ENCODE data around the gene PTPN14.
"Not testable (repeated sequence)": the region's sequence is repeated elsewhere in the genome, so short reads cannot be mapped to it uniquely, and the experiment has no call there.

PTPN14 gene

DNA sequence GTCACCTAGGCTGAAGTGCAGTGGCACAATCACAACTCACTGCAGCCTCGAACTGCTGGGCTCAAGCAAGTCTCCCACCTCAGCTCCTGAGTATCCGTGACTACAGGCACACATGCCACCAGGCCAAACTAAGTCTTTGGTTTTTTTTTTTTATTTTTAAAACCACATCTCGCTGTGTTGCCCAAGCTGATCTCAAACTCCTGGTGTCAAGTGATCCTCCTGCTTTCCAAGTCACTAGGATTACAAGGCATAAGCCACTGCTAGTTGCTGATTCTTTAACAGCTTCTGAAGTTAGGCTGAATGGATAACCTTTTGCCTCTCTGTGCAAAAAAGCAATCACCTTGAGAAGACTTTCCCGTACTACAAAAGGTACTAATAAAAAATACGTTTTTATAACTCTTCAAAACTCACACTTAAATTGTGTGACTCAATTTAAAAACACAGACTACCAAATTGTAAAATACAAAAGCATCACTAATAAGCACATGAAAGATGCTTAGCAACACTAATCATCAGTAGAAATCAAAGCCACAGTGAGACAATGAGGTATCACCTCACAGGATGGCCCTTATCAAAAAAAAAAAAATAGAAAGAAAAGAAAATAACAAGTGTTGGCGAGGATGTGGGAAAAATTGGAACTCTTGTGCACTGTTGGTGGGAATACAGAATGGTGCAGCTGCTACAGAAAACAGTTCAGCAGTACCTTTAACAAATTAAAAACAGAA, 40.3 kb downstream of the PTPN14 start:
- no peak for DNase-seq (ENCODE audit: low read depth)

DNA sequence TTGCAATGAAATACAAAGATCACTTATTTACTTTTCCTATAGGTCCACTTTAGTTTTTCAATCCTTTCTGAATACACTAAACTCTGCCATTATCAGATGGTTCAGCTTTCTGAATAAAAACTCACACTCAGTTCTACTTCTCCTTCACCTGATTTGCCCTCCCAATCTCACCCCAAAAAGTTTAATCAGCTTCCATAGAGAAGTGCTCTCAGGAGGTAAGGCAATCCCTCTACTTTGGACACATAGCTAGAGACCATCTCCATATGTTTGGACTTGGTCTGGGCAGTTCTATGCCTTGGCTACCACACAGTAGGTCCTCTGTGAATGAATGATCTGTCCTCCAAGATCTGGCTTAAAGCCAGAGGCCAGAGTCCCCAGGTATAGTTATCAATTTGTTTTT, 40.9 kb downstream of the PTPN14 start:
- no peak for DNase-seq (ENCODE audit: low read depth)

DNA sequence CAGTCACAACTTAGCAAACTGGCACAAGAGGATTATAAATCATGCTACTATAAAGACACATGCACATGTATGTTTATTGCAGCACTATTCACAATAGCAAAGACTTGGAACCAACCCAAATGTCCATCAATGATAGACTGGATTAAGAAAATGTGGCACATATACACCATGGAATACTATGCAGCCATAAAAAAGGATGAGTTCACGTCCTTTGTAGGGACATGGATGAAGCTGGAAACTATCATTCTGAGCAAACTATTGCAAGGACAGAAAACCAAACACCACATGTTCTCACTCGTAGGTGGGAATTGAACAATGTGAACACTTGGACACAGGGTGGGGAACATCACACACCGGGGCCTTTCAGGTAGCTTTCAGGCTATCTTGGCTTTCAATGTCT, 41.8 kb downstream of the PTPN14 start:
- not testable (repeated sequence) for DNase-seq (ENCODE audit: low read depth)

DNA sequence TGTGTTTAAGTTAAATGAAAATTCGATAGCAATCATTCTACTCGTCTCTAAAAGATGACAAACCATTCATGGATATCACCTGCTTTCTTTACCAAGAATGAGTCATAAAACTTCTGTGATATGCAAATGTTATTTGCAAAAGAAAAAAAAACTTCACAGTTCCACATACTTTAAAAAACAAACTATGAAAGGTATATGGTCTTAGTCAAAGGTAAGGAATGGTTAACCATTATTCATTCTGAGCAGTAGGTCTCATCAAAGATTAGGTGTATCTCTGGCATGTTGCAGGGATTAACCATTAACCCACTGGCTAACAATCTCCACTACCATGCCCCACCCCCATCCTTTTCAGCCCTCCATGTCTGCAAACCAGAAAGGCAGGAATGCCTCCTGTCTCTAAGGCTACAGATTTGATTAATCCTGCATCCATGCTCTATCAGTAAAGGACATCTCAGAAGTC, 44.4 kb downstream of the PTPN14 start:
- DNase-seq (ENCODE audit: low read depth): no peak

DNA sequence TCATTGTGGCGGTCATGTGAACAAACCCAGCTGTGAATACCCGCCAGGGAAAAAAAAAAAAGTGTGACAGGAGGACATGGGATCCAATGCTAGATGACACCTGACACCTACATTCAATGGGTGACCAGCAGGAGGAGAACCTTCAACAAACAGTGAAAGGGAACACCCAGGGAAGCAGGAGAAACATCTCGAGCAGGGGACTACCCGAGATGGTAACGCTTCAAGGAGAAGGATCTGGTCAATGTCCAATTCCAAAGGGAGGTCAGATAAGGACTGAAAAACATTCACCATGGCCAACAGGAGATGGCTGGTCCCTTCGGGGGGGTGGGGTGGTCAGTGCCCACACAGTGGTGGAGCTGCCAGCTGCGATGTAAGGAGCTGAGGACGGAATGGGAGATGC, 46.3 kb downstream of the PTPN14 start:
- no peak for DNase-seq (ENCODE audit: low read depth)

DNA sequence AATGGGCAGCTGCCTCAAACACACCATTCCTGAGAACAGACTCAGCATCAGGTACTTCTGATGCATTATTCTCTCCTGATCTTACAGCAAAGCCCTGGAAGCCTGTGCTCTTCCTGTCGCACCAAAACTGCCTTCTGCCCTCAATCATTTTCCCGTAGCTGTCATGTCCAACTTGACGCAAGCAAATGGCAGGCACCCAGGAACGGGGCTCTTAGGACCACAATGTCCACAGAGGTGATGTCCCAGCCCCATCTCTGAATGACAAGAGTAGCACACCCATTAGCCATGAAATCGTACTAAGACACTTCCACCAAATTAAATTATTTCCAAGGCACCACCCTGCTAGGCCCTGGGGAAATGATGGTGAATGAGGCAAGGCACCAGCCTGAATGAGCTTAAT, 47.1 kb downstream of the PTPN14 start:
- DNase-seq (ENCODE audit: low read depth): no peak

DNA sequence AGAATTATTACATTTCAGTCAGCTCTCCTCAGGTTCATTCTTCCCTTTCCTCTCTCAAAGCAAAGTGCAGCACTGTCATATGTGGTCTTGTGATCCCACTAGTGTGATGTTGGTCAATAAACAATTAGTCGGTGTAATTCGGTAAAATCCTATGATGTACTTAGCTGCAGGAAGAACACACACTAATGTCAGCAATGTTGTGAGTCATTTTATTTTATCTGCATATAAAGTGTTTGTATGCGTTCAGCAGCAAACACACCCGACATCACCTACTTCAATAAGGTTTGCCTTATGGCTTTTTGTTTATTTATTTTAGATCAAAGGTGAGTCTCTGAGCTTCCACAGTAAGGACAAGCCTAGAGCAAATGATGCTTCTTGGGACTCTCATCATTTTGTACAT, 47.8 kb downstream of the PTPN14 start:
- no peak for DNase-seq (ENCODE audit: low read depth)

DNA sequence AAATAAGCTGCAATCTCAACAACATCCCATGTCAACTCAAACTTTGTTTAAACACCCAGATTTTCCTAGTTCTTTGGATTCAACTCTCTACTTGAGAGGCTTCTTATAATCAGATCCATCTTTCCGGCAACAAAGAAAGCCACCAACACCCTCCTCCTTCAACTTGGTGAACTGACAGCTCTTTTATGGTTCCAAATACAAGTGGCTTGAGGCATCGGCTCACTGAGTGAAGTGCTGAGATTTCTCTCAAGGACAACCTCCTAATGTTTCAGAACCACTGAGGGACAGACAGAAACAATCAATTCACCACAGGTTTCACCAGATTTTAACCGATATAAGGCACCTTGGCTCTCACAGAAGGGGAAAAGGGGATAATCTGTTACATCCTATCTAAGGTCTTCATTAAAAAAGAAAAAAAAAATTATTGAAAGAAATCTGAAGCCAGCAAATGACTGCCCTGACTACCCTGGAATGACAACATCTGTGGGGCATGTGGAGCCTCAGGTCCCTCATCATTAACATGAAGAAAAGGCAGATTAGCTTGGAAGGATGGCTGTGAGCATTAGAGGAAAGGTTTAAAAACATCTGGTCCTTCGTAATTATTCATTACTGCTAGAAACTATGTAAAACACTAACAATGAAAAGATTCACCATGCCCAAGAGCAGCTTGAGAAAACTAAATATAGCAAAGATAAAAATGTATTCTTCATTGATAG, 50.9 kb downstream of the PTPN14 start:
- DNase-seq (ENCODE audit: low read depth): no peak

DNA sequence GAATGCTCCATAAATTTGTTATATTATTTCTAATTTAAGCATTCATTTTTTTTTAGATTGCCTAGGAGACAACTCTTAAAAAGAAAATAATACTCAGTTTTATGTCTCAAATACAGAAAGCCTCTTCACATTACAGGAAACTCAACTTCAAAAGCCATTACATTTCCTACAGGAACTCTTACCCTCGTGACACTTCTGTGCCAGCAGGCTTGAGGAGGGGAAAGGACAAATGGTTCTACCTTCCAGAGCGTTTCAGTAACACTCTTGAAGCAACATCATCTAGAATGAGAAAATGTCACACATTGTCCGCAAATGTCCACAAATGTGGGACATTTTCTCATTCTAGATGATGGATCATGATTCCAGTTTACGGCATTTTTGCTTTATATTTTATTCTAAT, 51.7 kb downstream of the PTPN14 start:
- no peak for DNase-seq (ENCODE audit: low read depth)

DNA sequence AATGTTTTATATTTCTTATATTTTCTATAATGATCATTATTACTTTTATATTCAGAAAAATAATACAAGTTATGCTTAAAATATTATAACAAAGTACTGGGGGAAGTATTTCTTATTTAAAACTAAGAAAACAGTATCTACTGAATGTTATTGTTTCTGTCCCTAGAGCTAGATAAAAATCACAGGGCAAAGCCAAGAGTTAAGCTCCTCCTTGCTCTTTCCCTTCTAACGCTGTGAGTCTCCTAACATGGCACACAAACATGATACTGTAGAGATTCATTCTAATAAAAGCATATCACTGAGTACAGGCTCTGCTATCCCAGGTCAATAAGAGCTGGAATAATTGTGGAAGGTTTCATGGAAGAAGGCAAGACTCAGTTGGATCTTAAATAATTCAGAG, 53.4 kb downstream of the PTPN14 start:
- no peak for DNase-seq (ENCODE audit: low read depth)

DNA sequence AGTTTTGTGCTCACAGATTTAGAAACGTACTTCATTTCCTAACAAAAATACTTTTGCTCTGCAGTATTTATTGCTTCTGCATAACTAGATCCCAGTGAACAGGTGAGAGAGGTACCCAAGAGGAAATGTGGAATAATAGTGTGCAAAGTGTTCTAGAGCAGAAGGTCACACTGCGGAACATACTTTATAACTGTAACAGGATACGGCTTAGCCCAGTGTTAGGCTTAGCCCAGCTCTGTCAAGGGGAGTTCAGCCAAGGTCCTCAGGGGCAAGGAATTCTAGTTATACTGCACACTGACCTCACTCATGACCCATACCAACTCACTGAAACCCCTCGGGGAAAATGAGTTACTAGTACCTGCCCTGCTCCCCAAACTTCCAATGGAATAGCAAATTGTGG, 55.3 kb downstream of the PTPN14 start:
- DNase-seq (ENCODE audit: low read depth): no peak

DNA sequence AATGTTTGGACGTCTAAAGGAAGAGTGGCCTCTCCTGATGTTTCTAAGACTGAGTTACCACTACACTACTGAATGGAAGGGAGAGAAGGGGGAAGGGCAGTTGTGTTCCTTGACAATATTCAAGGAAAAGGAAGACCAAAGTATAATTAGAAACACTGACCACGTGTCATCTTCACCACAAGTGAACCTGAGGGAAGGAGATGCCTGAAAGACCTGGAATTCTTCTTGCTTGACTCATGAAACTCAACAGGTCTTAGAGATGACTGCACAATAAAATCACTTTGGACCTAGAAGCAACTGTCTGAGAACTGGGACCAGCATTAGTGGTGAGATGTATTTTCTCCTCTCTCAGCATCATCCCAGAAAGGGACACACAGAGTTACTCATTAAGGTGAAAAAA, 56.7 kb downstream of the PTPN14 start:
- DNase-seq (ENCODE audit: low read depth): no peak

DNA sequence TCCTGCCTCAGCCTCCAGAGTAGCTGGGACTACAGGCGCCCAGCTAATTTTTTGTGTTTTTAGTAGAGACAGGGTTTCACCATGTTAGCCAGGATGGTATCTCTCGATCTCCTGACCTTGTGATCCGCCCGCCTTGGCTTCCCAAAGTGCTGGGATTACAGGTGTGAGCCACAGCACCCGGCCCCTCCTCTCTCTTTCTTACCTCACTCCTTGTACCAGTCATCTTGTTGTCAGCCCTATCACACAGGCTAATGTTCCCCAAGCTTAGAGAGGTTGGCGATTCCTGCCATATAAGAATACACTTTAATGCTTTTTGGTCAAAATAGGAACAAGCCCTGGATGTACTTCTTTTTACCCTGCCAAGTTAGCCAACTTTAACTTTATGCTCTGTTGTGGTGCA, 57.2 kb downstream of the PTPN14 start:
- DNase-seq (ENCODE audit: low read depth): not testable (repeated sequence)

DNA sequence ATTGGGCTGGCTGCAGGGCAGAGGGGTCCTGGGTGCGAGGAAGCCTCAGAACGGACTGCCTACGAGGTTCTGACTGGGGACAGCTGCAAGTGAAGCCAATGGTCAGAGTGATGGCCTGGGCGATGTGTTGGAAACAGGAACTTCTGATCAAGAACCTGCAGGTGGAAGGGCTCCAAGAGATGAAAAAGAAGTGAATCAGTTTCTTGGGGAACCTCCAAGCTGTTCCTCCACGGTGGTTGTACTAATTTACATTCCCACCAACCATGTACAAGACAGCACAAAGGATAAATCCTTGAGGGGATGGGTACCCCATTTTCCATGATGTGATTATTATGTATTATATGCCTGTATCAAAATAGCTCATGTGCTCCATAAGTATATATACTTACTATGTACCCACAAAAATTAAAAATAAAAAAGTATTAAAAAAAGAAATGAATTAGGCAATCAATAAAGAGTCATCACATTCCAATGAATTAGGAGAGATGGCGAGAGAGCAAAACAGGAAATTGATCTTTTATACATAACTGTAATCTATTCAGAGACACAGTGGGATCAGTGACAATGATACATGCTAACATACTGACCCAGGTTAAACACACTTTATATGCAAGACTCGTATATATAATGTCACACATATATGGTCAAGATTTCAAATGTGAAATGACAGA, 58.1 kb downstream of the PTPN14 start:
- DNase-seq (ENCODE audit: low read depth): no peak

DNA sequence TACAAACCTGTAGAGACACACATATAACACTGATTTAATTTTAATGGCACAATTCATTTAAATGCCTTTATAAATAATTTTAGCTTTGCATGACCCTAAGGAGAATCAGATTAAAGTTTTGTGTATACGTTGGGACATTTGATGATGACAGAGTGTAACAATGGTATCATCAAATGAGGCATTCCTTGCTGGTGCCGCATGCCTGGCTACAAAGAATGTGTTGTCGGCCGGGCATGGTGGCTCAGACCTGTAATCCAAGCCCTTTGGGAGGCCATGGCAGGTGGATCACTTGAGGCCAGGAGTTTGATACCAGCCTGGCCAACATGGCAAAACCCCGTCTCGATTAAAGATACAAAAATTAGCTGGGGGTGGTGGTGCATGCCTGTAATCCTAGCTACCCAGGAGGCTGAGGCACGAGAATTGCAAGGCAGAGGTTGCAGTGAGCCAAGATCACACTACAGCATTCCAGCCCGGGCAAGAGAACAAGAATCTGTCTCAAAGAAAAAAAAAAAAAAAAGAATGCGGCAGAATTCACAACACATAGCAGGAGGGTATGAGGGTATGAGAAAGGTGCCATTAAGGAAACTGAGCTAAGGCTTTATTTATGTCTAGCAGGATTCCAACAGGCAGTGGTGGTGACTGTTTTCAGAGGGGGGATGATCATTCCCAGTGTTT, 58.9 kb downstream of the PTPN14 start:
- no peak for DNase-seq (ENCODE audit: low read depth)

DNA sequence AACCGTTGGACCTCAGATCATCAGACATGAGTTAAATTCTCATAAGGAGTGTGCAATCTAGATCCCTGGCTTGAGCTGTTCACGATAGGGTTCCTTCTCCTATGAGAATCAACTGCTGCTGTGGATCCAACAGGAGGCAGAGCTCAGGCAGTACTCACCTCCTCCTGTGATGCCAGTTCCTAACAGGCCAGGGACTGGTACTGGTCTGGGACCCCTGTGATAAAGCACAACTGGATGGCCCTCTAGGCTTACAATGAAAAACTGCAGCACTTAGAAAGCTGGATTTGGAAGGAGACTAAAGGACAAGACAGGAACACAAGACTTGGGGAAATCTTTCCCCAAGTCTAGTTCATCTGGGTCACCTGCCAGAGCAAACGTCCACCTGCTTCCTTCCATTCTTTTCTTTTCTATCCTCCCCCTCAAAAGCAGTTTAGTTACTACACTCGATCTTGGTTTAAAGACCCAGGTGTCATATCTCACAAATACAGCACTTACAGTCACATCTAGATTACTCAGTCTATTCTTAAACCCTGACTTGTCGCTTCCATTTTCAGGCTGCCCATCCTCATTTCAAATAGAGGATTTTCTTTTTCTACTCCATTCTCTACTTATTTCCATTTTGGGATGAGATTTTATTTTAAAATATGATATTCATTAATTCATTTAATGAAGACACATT, 59.8 kb downstream of the PTPN14 start:
- no peak for DNase-seq (ENCODE audit: low read depth)

DNA sequence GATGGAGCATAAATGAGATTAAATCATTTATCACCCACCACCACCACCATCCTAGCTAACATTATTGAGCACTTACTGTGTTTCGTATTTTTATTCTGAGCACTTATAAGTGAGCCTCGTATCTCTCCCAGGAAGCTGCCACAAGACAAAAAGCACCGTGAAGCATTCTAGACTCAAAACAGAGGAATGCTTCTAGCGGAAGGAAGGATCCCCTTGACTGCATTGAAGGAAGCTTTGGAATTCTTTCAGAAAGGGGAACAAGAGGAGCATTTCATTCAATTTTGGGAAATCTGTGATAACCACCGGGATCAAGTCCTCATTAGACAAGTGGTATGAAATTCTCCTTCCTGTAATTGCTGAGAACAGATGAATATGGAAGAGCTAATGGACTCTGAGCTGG, 66.3 kb downstream of the PTPN14 start:
- no peak for DNase-seq (ENCODE audit: low read depth)

DNA sequence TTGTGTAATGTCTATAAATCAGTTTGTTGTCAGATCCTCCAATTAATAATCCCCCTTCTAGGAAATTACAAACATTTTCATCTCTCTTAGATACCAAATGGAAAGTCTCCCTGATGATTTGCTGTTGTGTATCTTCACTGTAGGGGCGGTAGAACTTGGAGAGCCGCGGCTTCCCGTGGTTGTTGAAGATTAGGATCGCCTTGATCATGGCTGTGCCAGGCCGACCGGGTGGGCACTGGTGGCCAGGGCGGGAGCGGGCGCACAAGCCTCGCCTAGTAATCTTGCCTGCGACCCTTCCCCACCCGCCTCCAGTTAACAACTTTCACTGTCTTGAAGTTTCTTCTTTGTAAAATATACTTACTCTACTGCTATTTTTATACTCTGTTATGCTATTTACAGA, 68.2 kb downstream of the PTPN14 start:
- not testable (repeated sequence) for DNase-seq (ENCODE audit: low read depth)

DNA sequence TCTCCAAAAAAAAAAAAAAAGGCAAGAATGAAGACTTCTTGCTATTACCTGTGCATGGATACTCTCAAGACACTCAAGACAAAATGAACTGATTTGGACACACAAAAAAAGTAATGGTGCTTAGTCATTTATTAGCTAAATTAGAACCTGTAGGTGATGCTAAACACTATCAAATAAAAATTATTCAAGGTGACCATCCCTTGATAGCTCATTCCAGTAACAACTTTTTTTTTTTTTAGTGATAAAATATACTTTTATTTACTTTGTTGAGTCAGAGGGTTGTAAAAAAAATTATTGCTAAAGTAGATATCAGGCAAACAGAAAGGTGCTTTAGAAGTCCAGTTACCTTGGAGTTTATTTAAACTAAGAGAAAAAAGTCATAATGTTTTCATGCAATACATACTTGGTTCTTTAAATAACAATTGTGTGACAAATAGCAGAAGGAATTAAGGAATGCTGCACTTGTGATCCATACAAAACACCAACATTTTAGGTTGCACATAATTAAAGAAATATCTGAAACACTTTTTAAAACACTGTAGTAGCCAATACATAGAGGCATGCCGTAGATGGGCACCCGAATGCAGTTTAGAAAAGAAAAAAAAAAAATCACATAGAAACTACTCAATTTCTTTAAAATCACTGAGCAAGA, 69.3 kb downstream of the PTPN14 start:
- not testable (repeated sequence) for DNase-seq (ENCODE audit: low read depth)

DNA sequence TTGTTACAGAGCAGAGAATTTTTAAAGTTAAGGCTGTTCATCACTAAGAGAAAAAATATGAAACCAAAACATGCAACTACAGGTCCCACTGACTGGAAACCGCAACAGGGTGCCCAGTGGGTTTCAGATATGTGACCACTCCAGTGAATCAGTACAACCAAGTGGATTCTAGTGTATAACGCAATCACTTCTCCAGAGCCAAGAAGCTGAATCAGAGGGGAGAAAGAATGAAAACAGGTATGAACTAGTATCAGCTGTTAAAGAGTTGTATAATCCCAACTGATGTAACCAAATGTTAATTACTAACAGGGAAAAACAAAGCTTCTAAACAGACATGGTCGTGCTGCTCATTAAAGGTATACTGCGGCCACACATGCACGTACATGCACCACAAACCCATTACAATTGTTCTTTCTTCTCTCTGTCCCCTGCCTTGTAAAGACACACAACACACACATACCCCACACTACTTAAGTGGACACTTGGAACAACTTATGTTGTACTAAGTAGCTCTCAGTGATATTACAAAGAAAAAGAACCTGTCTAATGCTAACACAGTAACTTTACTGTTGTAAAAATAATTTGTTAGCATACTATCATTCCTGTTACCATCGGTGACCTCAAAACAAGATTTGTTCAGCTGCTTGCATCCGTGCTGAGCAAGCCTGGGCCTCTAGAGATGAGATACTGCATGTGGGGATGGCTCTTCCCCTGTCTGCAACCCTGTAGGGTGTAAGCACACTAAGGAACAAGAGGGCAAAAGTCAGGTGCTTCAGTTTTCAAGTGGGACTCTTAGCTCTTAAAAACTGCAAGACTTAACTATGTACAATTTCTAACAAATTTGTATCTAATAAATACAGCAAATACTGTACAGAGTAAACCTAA, 74.2 kb downstream of the PTPN14 start:
- DNase-seq (ENCODE audit: low read depth): no peak
